Ishikawa (cell line): ENCODE results near the gene WBP11.

ENCODE experiments used
- CEBPB ChIP-seq: IDR thresholded peaks from 2 replicates; pipeline ENCODE4 v1.6.1; 2012
- CREB1 ChIP-seq: IDR thresholded peaks from 2 replicates; pipeline ENCODE4 v1.6.1; 2012; ENCODE audit warnings: low read depth
- EGR1 ChIP-seq: IDR thresholded peaks from 2 replicates; pipeline ENCODE4 v1.6.1; 2012
- EP300 ChIP-seq: IDR thresholded peaks from 2 replicates; pipeline ENCODE4 v1.6.1; 2012; ENCODE audit warnings: borderline replicate concordance
- NFIC ChIP-seq: IDR thresholded peaks from 2 replicates; pipeline ENCODE4 v1.6.1; 2012
- RAD21 ChIP-seq: IDR thresholded peaks from 2 replicates; pipeline ENCODE4 v1.6.1; 2012; ENCODE audit warnings: low read depth
- TAF1 ChIP-seq: IDR thresholded peaks from 2 replicates; pipeline ENCODE4 v1.6.1; 2012; ENCODE audit warnings: low read depth, mild to moderate bottlenecking
- TCF12 ChIP-seq: IDR thresholded peaks from 2 replicates; pipeline ENCODE4 v1.6.1; 2012; ENCODE audit warnings: low read depth
- TEAD4 ChIP-seq: IDR thresholded peaks from 2 replicates; pipeline ENCODE4 v1.6.1; 2012
- YY1 ChIP-seq: IDR thresholded peaks from 2 replicates; pipeline ENCODE4 v1.6.1; 2012; ENCODE audit warnings: low read depth
- ZBTB7A ChIP-seq: IDR thresholded peaks from 2 replicates; pipeline ENCODE4 v1.6.1; 2012; ENCODE audit warnings: low read depth
- TF ChIP-seq, protein P1 (sequence below): IDR thresholded peaks from 2 replicates; pipeline ENCODE4 v1.6.1; 2012
- TF ChIP-seq, protein P2 (sequence below): IDR thresholded peaks from 2 replicates; pipeline ENCODE4 v1.6.1; 2012; ENCODE audit warnings: low read depth, mild to moderate bottlenecking
- TF ChIP-seq, protein P3 (sequence below): IDR thresholded peaks from 2 replicates; pipeline ENCODE4 v1.6.1; 2012

The WBP11 gene

DNA sequence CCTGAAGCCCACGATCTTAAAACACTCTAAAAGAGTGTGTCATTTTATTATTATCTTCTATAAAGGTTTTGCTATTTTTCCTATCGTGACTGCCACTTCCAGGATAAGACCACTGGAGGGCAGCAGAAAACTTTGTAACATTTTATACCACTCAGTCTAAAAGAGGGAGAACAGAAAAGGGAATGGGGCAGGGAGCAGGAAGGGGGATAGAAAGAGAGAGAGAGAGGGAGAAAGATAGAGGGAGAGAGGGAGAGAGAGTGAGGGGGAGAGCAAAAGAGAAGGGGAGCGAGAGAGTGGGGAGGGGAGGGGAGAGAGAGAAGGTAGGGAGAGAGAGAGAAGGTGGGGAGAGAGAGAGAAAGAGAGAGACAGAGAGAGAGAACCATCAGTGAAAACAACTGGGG, 42.1 kb upstream of the WBP11 start:
- TF ChIP-seq, protein P1, sequence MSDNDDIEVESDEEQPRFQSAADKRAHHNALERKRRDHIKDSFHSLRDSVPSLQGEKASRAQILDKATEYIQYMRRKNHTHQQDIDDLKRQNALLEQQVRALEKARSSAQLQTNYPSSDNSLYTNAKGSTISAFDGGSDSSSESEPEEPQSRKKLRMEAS = no peak
- no peak for TF ChIP-seq EGR1
- TF ChIP-seq, protein P2, sequence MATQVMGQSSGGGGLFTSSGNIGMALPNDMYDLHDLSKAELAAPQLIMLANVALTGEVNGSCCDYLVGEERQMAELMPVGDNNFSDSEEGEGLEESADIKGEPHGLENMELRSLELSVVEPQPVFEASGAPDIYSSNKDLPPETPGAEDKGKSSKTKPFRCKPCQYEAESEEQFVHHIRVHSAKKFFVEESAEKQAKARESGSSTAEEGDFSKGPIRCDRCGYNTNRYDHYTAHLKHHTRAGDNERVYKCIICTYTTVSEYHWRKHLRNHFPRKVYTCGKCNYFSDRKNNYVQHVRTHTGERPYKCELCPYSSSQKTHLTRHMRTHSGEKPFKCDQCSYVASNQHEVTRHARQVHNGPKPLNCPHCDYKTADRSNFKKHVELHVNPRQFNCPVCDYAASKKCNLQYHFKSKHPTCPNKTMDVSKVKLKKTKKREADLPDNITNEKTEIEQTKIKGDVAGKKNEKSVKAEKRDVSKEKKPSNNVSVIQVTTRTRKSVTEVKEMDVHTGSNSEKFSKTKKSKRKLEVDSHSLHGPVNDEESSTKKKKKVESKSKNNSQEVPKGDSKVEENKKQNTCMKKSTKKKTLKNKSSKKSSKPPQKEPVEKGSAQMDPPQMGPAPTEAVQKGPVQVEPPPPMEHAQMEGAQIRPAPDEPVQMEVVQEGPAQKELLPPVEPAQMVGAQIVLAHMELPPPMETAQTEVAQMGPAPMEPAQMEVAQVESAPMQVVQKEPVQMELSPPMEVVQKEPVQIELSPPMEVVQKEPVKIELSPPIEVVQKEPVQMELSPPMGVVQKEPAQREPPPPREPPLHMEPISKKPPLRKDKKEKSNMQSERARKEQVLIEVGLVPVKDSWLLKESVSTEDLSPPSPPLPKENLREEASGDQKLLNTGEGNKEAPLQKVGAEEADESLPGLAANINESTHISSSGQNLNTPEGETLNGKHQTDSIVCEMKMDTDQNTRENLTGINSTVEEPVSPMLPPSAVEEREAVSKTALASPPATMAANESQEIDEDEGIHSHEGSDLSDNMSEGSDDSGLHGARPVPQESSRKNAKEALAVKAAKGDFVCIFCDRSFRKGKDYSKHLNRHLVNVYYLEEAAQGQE = no peak
- peak; percentile 95 for TF ChIP-seq RAD21
- no peak for TF ChIP-seq TCF12
- TF ChIP-seq YY1 = no peak
- TF ChIP-seq CREB1 = no peak

DNA sequence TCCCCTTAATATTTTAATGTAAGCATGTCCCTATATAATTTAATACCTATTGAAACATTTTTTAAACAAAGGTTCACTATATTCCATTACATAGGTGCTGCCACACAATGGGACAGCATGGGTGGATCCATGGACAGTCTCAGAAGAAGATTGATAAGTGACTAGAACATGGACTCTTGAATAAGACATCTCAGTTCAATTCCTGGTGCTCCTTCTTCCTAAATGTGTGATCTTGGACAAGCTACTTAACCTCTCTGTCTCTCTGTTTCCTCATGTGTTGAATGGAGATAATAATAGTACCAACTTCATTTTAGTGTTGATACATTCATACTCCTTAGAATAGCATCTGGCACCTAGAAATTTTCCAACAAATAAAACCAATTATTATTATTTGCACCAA, 41.1 kb upstream of the WBP11 start:
- no peak for TF ChIP-seq EGR1
- no peak for TF ChIP-seq CEBPB
- TF ChIP-seq, protein P1 = no peak
- no peak for TF ChIP-seq RAD21
- TF ChIP-seq CREB1 = no peak
- TF ChIP-seq, protein P2 = no peak
- no peak for TF ChIP-seq TEAD4
- TF ChIP-seq YY1 = no peak
- no peak for TF ChIP-seq TAF1
- TF ChIP-seq TCF12 = no peak
- TF ChIP-seq NFIC = no peak
- TF ChIP-seq EP300 = no peak

DNA sequence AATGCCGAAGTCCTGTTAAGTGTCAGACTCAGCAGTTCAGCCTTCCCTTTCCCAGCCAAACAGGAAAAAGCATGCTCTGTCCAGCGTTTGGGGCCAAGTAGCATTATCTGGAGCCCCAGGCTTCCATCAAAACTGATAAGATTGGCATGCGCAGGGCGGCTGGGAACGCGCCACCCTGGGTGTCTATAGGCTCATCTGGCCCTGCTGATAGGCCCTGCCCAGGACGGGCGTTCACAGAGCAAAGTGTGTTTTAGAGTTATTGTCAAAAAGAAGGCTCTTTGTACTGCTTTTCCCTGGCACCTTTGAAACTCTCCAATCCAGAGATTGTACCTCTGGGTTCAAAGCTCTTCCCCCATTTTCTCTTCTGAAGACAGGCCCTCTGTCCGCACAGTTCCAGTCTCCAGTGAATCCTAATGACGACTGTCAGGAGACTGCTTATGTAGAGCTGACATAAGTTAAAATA, 40.2 kb upstream of the WBP11 start, which contains the start of gene ART4:
Gene ART4, minus strand, starts transcription at position 102 of the 463 bp plus-strand sequence. CDS start 413 bp downstream, outside the sequence.
- TF ChIP-seq, protein P2 = peak; percentile 41
- TF ChIP-seq TAF1 (no peak), CREB1 (no peak), NFIC (no peak)

DNA sequence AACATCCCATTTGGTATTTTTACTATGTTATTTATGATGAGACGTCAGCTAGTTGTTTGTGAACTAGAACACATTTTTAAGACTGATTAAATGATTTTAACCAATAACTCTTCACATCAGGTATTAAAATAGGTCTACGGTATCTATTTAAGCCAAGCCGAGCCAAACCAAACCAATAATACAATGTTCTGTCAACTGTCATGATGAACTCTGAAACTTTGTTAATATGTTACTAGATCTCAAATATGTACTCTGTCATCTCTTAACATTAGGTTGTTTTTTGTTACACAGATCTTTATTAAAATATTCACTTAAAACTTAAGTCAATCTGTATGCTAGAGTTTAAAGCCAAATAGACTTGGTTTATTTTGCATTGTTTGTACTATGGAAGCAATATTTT, 39.0 kb upstream of the WBP11 start:
- TF ChIP-seq EGR1 (no peak), TCF12 (no peak), NFIC (no peak), TAF1 (no peak), CREB1 (no peak), ZBTB7A (no peak)
- TF ChIP-seq, protein P3, sequence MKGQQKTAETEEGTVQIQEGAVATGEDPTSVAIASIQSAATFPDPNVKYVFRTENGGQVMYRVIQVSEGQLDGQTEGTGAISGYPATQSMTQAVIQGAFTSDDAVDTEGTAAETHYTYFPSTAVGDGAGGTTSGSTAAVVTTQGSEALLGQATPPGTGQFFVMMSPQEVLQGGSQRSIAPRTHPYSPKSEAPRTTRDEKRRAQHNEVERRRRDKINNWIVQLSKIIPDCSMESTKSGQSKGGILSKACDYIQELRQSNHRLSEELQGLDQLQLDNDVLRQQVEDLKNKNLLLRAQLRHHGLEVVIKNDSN = no peak

DNA sequence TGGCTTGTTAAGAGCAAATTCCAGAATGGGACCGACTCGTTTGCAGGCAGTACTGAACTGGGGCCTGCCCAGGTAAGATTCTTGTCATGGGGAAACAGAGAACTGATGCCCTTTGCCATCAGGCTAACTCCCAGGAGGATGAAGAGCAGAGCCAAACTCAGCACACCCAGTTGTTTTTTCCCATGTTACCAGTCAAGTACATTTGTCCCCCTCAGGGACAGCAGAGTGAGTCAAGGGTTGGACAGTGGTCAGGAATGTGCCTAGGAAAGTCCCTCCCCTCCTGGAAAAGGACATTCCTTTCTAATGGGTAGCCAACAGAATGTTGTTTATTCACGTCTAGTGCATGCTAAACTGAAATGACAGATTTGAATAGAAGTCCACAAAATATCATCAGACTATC, 38.5 kb upstream of the WBP11 start:
- TF ChIP-seq TAF1 = no peak
- no peak for TF ChIP-seq EGR1
- no peak for TF ChIP-seq RAD21

DNA sequence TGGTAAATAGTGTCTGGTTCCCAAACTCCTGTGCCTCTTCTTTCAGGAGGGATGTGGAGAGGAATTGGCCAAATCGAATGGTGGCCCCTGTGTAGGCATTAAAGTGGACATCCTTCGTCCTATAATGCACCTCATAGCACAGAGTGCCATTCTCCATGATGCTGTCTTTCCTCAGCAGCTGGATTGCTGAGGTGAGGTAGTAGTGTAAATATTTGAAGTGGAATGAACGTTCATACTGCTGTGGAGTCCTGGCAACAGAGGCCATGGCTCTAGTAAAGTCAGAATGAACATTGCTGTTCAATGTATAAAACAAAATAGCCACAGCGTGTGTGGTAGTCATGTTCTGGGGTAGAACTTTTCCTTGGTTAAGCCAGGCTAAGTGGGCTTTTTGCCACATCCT, 37.3 kb upstream of the WBP11 start:
- TF ChIP-seq EP300 = no peak
- no peak for TF ChIP-seq CREB1
- TF ChIP-seq, protein P2 = no peak
